ENCODE data around the gene TUT7.

Gene TUT7

GRCh38 chr9:86286278-86286677, 67.9 kb downstream of the TUT7 start:
- H3K79me2 ChIP-seq (ENCODE audit: insufficient read depth, low read length), result peaks cover 10% of the 10 kb centered on the region
- H3K4me2 ChIP-seq (ENCODE audit: insufficient read depth, low read length), result no peak overlapping the region
- H3K9ac ChIP-seq (ENCODE audit: low read depth, low read length), result no peak overlapping the region
- H3K27me3 ChIP-seq (ENCODE audit: insufficient read depth, low read length, poor library complexity), result no peaks in the 10 kb centered on the region
- no peaks in the 10 kb centered on the region for H3K9me3 ChIP-seq (ENCODE audit: insufficient read depth, low read length, severe bottlenecking)
- no peak for DNase-seq
- H2AFZ ChIP-seq (ENCODE audit: low read depth, low read length), result no peak overlapping the region
- no peak for ATAC-seq (ENCODE audit: insufficient read depth, low read depth)
- no peak overlapping the region for H3K4me3 ChIP-seq (ENCODE audit: low read depth in 1 of 2, low read length in 2 of 2)
- H3K4me1 ChIP-seq (ENCODE audit: insufficient read depth, low read length), result peaks cover 9% of the 10 kb centered on the region
- no peaks in the 10 kb centered on the region for H4K20me1 ChIP-seq (ENCODE audit: insufficient read depth, low read length)
- TF ChIP-seq CTCF (IDR thresholded peaks at IDR 0.05; ENCODE audit: borderline replicate concordance, extremely low read depth, low read length, poor library complexity, severe bottlenecking), result no peak
- no peak for TF ChIP-seq EZH2 (IDR thresholded peaks at IDR 0.05; ENCODE audit: borderline replicate concordance, low read depth, low read length, severe bottlenecking)
- H3K27ac ChIP-seq (ENCODE audit: low read length), result no peak overlapping the region
- no peaks in the 10 kb centered on the region for H3K36me3 ChIP-seq (ENCODE audit: insufficient read depth, low read length)

DNA sequence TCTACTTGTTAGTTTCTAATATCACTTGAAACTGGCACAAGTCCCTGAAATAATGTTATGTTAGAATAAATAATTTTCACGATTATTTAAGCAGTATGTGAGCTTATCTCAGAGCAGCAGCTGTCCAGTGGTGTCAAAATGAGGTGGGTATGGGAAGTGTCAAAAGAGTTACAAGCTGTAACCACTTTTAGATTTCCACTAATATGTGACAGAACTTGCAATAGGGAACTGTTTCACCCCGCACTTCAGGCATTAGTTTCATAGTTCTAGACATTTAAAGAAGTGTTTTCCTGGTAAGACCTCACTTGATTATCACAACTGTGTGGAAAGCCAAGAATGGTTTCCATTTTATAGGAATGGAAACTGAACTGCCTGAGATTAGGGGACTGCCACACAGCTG, 68.9 kb downstream of the TUT7 start:
- H4K20me1 ChIP-seq (ENCODE audit: insufficient read depth, low read length), result peaks cover 5% of the 10 kb centered on the region; the same call in 1 of the 2 replicates
- no peak overlapping the region for H3K9ac ChIP-seq (ENCODE audit: low read depth, low read length)
- H2AFZ ChIP-seq (ENCODE audit: low read depth, low read length), result no peak overlapping the region
- no peaks in the 10 kb centered on the region for H3K27me3 ChIP-seq (ENCODE audit: insufficient read depth, low read length, poor library complexity)
- H3K9me3 ChIP-seq (ENCODE audit: insufficient read depth, low read length, severe bottlenecking), result no peaks in the 10 kb centered on the region
- TF ChIP-seq EZH2 (IDR thresholded peaks at IDR 0.05; ENCODE audit: borderline replicate concordance, low read depth, low read length, severe bottlenecking) (no peak), CTCF (IDR thresholded peaks at IDR 0.05; ENCODE audit: borderline replicate concordance, extremely low read depth, low read length, poor library complexity, severe bottlenecking) (no peak)
- no peak overlapping the region for H3K4me3 ChIP-seq (ENCODE audit: low read depth in 1 of 2, low read length in 2 of 2)
- no peak overlapping the region for H3K27ac ChIP-seq (ENCODE audit: low read length)
- H3K36me3 ChIP-seq (ENCODE audit: insufficient read depth, low read length), result peaks cover 3% of the 10 kb centered on the region; the same call in 1 of the 2 replicates
- DNase-seq (no peak), ATAC-seq (ENCODE audit: insufficient read depth, low read depth) (no peak)
- peaks cover 20% of the 10 kb centered on the region for H3K79me2 ChIP-seq (ENCODE audit: insufficient read depth, low read length)
- no peak overlapping the region for H3K4me2 ChIP-seq (ENCODE audit: insufficient read depth, low read length)
- H3K4me1 ChIP-seq (ENCODE audit: insufficient read depth, low read length), result peaks cover 19% of the 10 kb centered on the region

DNA sequence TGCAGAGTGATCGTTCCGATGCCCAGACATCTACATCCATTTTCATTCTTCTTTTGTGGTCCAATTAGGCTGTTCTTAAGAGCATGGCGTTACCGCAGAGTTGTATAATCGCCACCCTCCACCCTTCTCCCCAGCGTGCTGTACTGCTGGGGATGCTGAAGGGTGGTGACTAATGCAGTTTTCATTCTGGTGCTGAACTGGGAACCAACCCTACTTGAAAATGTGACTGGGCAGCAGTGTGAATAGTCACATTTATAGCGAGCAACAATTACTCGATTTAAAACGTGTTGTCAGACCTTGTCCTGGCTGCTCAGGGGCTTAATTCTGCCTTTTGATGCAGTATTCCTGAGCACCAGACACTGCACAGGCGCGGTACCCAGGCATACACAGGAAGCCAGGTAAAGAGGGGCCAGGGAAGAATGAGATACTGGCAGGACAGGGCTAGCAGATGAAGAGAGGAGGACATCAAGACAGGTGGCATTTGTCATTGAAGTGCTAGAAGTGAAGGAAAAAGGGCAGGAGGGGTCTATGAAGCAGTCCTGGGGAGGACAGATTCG, 71.2 kb downstream of the TUT7 start:
- no peaks in the 10 kb centered on the region for H3K9me3 ChIP-seq (ENCODE audit: insufficient read depth, low read length, severe bottlenecking)
- H3K9ac ChIP-seq (ENCODE audit: low read depth, low read length), result peak overlapping the region; percentile 96
- peaks cover 42% of the 10 kb centered on the region for H3K79me2 ChIP-seq (ENCODE audit: insufficient read depth, low read length)
- H2AFZ ChIP-seq (ENCODE audit: low read depth, low read length), result peak overlapping the region; percentile 80
- peak; percentile 43 for ATAC-seq (ENCODE audit: insufficient read depth, low read depth)
- TF ChIP-seq CTCF (IDR thresholded peaks at IDR 0.05; ENCODE audit: borderline replicate concordance, extremely low read depth, low read length, poor library complexity, severe bottlenecking) (no peak), EZH2 (IDR thresholded peaks at IDR 0.05; ENCODE audit: borderline replicate concordance, low read depth, low read length, severe bottlenecking) (no peak)
- peaks cover 12% of the 10 kb centered on the region; the same call in 1 of the 2 replicates for H4K20me1 ChIP-seq (ENCODE audit: insufficient read depth, low read length)
- peak overlapping the region; percentile 97 for H3K4me2 ChIP-seq (ENCODE audit: insufficient read depth, low read length)
- peak overlapping the region; percentile 69 to 100; a peak in 3 of 4 replicates for H3K4me3 ChIP-seq (ENCODE audit: low read depth in 1 of 2, low read length in 2 of 2)
- H3K4me1 ChIP-seq (ENCODE audit: insufficient read depth, low read length), result peaks cover 29% of the 10 kb centered on the region
- H3K27ac ChIP-seq (ENCODE audit: low read length), result peak overlapping the region; percentile 52
- no peak for DNase-seq
- no peaks in the 10 kb centered on the region for H3K27me3 ChIP-seq (ENCODE audit: insufficient read depth, low read length, poor library complexity)
- H3K36me3 ChIP-seq (ENCODE audit: insufficient read depth, low read length), result peaks cover 11% of the 10 kb centered on the region

Data from DND-41 (cell line).